Measurements from ENCODE around the gene TRPC4AP. TPM values are rescaled to one million over a fixed set of nuclear protein-coding genes. Genes with fewer than 3 reads are reported as not detected.

TRPC4AP gene
- total RNA-seq, 2 donors from 2014 or later = 52.8 to 63.2 TPM

DNA sequence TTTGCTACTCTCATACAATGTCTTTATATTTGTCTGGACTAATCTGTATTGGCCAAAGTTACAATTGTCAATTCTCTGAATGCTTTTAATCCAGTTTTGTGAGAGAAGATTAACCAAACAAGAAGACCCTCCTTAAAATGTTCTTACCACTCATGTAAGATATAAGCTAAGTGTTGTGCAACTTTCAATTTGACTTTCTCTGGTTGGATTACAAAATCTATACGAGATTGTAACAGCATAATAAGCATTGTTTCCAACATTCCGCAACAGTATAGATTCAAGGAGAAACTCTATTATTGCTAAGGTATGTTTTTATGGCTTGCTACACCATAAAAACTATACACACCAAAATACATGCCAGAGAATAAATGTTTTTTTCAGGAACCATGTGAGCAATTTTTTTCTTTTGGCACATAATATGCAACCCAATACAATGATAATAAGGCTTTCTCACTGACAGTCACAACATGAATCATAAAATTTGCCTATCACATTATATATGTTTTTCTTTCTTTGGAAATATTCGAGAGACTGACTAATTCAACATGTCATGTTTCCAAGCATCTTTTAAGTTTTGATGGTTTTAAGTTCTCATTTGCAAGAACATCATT is 12.2 kb upstream of the TRPC4AP start:
- H3K27ac ChIP-seq = no peak overlapping the region
- TF ChIP-seq CTCF (IDR thresholded peaks at IDR 0.05) = no peak
- H3K4me1 ChIP-seq = no peaks in the 10 kb centered on the region
- no peak overlapping the region for H3K4me3 ChIP-seq
- no peaks in the 10 kb centered on the region for H3K36me3 ChIP-seq
- no peak for DNase-seq
- H3K27me3 ChIP-seq = no peaks in the 10 kb centered on the region
- intact Hi-C loops (cut with DNase I) = no loop called here
- no peak overlapping the region for H3K9ac ChIP-seq (ENCODE audit: low read depth in 2 of 2, low read length in 2 of 2)
- H3K9me3 ChIP-seq = no peaks in the 10 kb centered on the region

GRCh38 chr20:35101620-35102019 is 9.0 kb upstream of the TRPC4AP start:
- intact Hi-C loops (cut with DNase I) = no loop called here
- Histone ChIP-seq H3K4me1 (no peaks in the 10 kb centered on the region), H3K4me3 (no peak overlapping the region), H3K36me3 (no peaks in the 10 kb centered on the region), H3K9me3 (no peaks in the 10 kb centered on the region), H3K27me3 (no peaks in the 10 kb centered on the region), H3K27ac (no peak overlapping the region), H3K9ac (ENCODE audit: low read depth in 2 of 2, low read length in 2 of 2) (no peak overlapping the region)
- DNase-seq = no peak
- no peak for TF ChIP-seq CTCF (IDR thresholded peaks at IDR 0.05)

DNA sequence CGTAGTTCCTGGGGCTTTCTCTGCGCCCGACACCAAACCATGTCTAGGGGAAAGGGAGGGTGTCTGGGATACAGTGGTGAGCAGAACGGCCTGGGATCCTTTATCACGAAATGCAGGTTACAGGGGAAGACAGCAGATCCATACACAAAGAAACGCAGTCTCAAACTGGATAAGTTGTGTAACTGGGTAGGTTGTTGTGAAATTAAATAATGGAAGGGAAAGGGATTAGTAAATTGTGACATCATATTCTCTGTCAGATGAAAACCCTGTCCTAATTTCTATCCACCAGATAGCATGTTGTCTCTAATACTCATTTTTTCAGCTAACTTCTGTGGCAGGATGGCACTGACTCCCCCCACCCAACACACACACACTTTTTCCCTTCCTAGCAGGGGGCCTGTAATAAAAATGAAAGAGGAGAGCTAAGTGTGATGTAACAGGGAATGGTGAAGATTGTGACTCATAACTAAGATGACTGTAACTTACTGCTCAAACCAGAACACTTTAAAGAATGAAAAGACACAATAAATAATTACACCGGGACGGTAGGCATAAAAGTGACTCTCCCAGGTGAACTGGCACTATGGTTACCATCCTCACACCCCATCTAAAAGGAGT is 769 bp upstream of the TRPC4AP start:
- Histone ChIP-seq H3K4me1 (peaks cover 10% of the 10 kb centered on the region), H3K4me3 (peak overlapping the region; percentile 72), H3K9me3 (no peaks in the 10 kb centered on the region), H3K36me3 (no peaks in the 10 kb centered on the region), H3K27me3 (no peaks in the 10 kb centered on the region), H3K27ac (peak overlapping the region; percentile 87), H3K9ac (ENCODE audit: low read depth in 2 of 2, low read length in 2 of 2) (peak overlapping the region in 1 of 2 donors; percentile 46)
- no peak for DNase-seq
- no peak for TF ChIP-seq CTCF (IDR thresholded peaks at IDR 0.05)
- intact Hi-C loops (cut with DNase I) = loop anchor here (10.0 kb wide), 1 partner anchor 219 kb away; the partner anchor contains the start of genes ACSS2 and GGT7

DNA sequence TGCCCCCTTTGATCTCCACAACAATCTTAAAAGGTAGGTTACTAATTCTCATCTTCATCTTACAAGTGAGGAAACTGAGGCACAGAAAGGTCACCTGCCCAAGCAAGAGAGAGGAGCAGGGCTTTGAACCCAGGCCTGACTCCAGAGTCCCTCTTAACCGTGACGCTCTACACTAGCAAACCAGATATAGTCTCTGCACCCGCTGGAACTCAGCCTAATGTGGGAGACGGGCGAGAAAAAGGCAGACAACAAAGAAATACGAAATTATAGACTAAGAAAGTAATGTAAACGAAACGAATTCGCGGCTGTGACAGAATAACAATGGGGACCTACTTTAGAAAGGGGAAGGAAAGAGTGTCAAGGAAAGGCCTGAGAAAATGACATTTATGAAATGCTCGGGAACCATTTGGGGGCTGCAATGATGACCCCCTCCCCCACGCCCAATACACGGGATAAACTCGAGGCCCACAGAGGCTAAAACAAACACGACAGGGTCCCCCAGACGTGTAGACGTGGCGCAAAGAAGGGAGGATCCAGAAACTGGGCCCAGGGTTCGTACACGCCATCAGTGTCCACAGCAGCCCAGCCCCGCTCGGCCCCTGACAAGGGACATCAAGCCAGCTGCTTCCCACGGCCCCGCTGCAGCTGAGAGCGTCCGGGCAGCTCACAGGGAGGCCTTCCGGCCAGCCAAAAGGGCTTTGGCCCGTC is 637 bp downstream of the TRPC4AP start:
- H3K4me1 ChIP-seq = peaks cover 10% of the 10 kb centered on the region
- no peaks in the 10 kb centered on the region for H3K27me3 ChIP-seq
- no peaks in the 10 kb centered on the region for H3K36me3 ChIP-seq
- peak overlapping the region; percentile 80 to 89 for H3K9ac ChIP-seq (ENCODE audit: low read depth in 2 of 2, low read length in 2 of 2)
- TF ChIP-seq CTCF (IDR thresholded peaks at IDR 0.05) = no peak
- peak overlapping the region; percentile 72 for H3K4me3 ChIP-seq
- peak overlapping the region; percentile 87 for H3K27ac ChIP-seq
- H3K9me3 ChIP-seq = no peaks in the 10 kb centered on the region
- DNase-seq = peak; percentile 29
- intact Hi-C loops (cut with DNase I) = loop anchor here (10.0 kb wide), 1 partner anchor 217 kb away; the partner anchor contains the start of genes ACSS2 and GGT7

DNA sequence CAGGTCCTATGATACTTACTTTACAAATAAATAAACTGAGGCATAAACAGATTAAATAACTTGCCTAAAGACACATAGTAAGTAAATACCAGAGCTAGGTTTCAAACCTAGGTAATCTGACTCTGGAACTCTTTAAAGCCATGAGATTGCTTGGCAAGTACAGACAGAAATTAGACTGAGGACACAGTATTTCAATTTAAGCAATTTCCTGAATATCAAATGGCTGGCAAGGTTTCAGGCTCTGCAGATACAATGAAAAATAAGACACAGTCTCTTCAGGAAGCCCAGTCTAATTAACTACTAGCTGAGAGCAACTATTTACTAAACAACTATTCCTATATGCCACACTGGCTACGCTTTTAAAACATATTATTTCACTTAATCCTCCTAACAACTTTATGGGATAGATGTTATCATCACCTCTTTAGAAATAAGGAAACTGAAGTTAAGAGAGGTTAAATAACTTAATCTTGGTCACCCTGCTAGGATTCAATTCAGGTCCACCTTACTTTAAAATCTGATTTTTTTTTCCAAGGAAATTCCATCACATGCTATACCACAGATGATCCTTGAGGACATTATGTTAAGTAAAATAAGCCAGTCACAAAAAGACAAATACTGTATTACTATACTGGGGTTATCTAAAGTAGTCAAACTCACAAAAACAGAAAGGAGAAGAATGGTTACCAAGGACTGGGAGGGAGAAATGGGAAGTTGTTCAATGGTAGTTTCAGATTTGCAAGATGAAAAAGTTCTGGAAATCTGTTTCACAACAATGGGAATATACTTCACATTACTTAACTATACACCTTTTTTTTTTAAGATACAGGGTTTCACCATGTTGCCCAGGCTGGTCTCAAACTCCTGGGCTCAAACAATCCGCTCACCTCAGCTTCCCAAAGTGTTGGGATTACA is 4.1 kb downstream of the TRPC4AP start:
- H3K27me3 ChIP-seq = no peaks in the 10 kb centered on the region
- DNase-seq = no peak
- peaks cover 10% of the 10 kb centered on the region for H3K4me1 ChIP-seq
- no peak overlapping the region for H3K9ac ChIP-seq (ENCODE audit: low read depth in 2 of 2, low read length in 2 of 2)
- H3K36me3 ChIP-seq = no peaks in the 10 kb centered on the region
- H3K4me3 ChIP-seq = no peak overlapping the region
- intact Hi-C loops (cut with DNase I) = no loop called here
- no peak overlapping the region for H3K27ac ChIP-seq
- no peak for TF ChIP-seq CTCF (IDR thresholded peaks at IDR 0.05)
- H3K9me3 ChIP-seq = no peaks in the 10 kb centered on the region

Measured in colonic mucosa (tissue), 4 donors.